Lower leg skin (tissue), 3 donors: ENCODE measurements around the gene ABCC8.

Experiments
- POLR2A ChIP-seq, 2 donors: fragments of 450-650 bp; IDR thresholded peaks; one replicate each; pipeline ENCODE4 v1.6.1; 2016 to 2017; ENCODE audit warnings: antibody characterized with exemption in 2 of 2, mild to moderate bottlenecking in 1 of 2, moderate library complexity in 1 of 2
- TF ChIP-seq, protein P1 (sequence below), 3 donors: fragments of 450-650 bp; IDR thresholded peaks; one replicate each; pipeline ENCODE4 v1.5.1; 2016; ENCODE audit warnings: antibody characterized with exemption in 3 of 3, mild to moderate bottlenecking in 3 of 3, moderate library complexity in 2 of 3

DNA sequence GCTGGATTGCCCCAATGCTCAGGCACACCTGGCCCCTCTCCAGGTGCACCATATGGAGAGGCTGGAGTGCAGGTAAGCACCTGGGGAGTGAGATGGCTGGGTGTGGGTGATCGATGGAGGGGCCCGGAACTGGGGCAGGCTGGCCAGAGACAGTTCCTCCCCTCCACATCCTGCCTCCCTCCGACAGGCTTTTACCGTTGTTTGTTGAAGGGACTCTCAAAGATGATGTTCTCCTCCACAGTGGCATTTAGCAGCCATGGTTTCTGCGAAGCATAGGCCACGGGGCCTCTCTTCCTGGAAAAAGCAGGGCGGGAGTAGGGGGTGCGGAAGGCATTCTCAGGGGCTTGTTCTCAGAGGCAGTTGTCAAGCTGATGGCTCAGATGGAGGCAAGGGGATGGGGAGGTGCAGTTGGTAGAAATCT, 62.3 kb downstream of the ABCC8 start:
- no peak for TF ChIP-seq POLR2A (IDR thresholded peaks at IDR 0.05)
- TF ChIP-seq, protein P1, sequence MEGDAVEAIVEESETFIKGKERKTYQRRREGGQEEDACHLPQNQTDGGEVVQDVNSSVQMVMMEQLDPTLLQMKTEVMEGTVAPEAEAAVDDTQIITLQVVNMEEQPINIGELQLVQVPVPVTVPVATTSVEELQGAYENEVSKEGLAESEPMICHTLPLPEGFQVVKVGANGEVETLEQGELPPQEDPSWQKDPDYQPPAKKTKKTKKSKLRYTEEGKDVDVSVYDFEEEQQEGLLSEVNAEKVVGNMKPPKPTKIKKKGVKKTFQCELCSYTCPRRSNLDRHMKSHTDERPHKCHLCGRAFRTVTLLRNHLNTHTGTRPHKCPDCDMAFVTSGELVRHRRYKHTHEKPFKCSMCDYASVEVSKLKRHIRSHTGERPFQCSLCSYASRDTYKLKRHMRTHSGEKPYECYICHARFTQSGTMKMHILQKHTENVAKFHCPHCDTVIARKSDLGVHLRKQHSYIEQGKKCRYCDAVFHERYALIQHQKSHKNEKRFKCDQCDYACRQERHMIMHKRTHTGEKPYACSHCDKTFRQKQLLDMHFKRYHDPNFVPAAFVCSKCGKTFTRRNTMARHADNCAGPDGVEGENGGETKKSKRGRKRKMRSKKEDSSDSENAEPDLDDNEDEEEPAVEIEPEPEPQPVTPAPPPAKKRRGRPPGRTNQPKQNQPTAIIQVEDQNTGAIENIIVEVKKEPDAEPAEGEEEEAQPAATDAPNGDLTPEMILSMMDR (IDR thresholded peaks at IDR 0.05): no peak
